D721Med (cell line): ENCODE measurements around the gene KCNN3.

Experiments
- DNase-seq: peaks from one replicate; pipeline ENCODE4 v3.0.0; 2011; ENCODE audit warnings: low spot score; ENCODE audit not compliant: insufficient read length
- FAIRE-seq: peaks from 2 replicates; lab custom pipeline; 2011; peaks lifted over from hg19 to GRCh38; lab: Jason Lieb, UNC
- TF ChIP-seq, protein P1 (sequence below): IDR thresholded peaks from 2 replicates; pipeline ENCODE4 v1.5.1; 2012; ENCODE audit warnings: mild to moderate bottlenecking, control low read depth; ENCODE audit not compliant: insufficient read depth; ENCODE audit errors: missing control alignments

Gene KCNN3

DNA sequence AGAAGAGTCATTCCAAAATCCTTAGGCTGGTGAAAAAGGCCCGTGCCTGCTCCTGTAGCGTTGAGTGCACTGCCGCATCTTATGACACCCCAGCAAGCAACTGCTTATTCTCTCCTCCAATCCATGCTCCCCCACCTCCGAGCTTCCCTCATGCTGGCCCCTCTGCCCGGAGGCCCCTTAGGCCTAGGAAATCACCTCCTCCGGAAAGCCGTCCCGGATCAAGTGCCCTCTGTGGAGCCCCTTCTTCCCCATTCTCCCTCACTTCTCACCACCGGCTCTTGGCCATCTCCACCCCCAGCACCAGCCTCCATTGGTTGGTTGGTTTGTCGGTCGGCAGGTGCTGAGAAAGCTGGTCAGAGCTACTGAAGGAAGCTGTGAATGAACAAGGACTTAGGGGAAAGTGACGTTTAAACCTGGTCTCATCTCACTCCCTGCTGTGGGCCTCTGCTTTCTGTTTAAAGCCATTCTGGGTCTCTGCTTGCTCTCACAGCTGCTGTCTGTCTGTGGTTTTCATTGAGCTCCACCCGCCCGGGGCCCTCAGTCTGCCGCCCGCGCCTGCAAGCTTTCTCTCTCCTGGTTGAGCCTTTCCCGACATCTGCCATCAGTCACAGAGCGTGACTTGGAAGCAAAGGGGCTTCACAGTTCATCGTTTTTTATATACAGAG is 122.2 kb downstream of the KCNN3 start:
- TF ChIP-seq, protein P1, sequence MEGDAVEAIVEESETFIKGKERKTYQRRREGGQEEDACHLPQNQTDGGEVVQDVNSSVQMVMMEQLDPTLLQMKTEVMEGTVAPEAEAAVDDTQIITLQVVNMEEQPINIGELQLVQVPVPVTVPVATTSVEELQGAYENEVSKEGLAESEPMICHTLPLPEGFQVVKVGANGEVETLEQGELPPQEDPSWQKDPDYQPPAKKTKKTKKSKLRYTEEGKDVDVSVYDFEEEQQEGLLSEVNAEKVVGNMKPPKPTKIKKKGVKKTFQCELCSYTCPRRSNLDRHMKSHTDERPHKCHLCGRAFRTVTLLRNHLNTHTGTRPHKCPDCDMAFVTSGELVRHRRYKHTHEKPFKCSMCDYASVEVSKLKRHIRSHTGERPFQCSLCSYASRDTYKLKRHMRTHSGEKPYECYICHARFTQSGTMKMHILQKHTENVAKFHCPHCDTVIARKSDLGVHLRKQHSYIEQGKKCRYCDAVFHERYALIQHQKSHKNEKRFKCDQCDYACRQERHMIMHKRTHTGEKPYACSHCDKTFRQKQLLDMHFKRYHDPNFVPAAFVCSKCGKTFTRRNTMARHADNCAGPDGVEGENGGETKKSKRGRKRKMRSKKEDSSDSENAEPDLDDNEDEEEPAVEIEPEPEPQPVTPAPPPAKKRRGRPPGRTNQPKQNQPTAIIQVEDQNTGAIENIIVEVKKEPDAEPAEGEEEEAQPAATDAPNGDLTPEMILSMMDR: no peak
- peak; percentile 67 for DNase-seq
- FAIRE-seq: no peak

DNA sequence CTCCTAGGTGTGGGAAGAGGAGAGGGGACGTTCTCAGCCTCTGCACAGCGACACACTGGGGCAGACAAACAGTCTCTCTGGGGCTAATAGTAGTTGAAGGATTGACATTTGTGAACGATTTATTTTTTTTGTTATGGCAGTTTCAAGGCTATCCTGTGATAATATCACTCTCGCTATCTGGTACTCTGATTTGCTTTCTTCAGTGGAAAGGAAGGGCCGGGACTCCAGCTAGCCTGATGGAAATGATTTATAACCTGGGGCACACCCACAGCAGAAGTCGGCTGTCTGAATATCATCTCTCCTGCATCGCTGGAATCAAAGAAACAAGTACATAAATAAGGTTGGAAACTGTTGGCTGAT is 122.7 kb downstream of the KCNN3 start:
- TF ChIP-seq, protein P1: no peak
- DNase-seq: no peak
- FAIRE-seq: no peak

- TF ChIP-seq, protein P1: no peak
- DNase-seq (no peak), FAIRE-seq (no peak)
Measured at GRCh38 chr1:154746622-154747299, 123.3 kb downstream of the KCNN3 start.

GRCh38 chr1:154745750-154746425 is 124.2 kb downstream of the KCNN3 start:
- FAIRE-seq (no peak), DNase-seq (no peak)
- TF ChIP-seq, protein P1: no peak

DNA sequence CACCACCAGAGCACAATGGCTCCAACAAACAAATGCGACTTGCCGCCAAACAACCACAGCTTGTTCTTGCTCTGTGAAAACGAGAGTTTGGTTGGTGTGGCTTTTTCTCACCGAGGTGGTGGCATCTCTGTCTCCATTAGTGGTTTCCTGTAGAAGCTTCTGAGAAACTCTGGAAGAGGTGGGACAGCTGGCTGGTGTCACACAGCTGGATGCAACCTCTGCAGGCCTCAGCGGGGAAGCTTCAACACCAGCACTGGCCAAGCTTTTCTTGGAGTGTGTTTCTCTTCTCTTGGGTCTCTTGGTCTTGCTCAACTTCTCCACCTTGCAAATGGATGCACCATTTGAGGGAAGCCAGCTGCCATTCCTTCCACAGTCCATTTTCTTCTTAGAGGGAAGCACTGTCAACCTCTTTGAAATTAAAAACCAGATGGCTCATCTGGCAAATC is 124.8 kb downstream of the KCNN3 start:
- TF ChIP-seq, protein P1: no peak
- DNase-seq (no peak), FAIRE-seq (no peak)

- FAIRE-seq: no peak
Measured at GRCh38 chr1:154744352-154745035, 125.6 kb downstream of the KCNN3 start.

More at GRCh38 chr1:154744352-154745035, 125.6 kb downstream of the KCNN3 start:
- TF ChIP-seq, protein P1: no peak
- no peak for DNase-seq
